Coronary artery (tissue), 2 donors: ENCODE measurements around the gene ACP2.

ENCODE experiments used
- DNase-seq: peaks from one replicate; pipeline ENCODE4 v3.0.0-alpha.2; 2017; ENCODE audit warnings: low spot score
- H3K27ac ChIP-seq, 2 donors: fragments of 200-600 bp; sonication (generic); one replicate each; pipeline ENCODE4 v1.5.1; 2016 to 2019
- H3K4me3 ChIP-seq: fragments of 200-600 bp; sonication (generic); 2 replicates; pipeline ENCODE4 v1.5.1; 2016; ENCODE audit warnings: mild to moderate bottlenecking, moderate library complexity
- TF ChIP-seq, protein P1 (sequence below): fragments of 200-600 bp; sonication (generic); IDR thresholded peaks from one replicate; pipeline ENCODE4 v1.5.1; 2019; ENCODE audit warnings: antibody characterized with exemption

ACP2 gene

DNA sequence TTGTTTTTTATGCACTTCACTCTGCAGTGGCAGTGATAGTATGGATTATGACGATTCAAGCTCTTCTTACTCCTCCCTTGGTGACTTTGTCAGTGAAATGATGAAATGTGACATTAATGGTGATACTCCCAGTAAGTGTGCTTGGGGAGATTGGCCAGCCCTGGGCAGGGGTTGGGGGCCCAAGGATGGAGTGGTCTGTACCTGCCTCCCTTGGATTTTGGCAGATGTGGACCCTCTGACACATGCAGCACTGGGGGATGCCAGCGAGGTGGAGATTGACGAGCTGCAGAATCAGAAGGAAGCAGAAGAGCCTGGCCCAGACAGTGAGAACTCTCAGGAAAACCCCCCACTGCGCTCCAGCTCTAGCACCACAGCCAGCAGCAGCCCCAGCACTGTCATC lies 35.5 kb upstream of the ACP2 start:
- no peak for DNase-seq
- TF ChIP-seq, protein P1, sequence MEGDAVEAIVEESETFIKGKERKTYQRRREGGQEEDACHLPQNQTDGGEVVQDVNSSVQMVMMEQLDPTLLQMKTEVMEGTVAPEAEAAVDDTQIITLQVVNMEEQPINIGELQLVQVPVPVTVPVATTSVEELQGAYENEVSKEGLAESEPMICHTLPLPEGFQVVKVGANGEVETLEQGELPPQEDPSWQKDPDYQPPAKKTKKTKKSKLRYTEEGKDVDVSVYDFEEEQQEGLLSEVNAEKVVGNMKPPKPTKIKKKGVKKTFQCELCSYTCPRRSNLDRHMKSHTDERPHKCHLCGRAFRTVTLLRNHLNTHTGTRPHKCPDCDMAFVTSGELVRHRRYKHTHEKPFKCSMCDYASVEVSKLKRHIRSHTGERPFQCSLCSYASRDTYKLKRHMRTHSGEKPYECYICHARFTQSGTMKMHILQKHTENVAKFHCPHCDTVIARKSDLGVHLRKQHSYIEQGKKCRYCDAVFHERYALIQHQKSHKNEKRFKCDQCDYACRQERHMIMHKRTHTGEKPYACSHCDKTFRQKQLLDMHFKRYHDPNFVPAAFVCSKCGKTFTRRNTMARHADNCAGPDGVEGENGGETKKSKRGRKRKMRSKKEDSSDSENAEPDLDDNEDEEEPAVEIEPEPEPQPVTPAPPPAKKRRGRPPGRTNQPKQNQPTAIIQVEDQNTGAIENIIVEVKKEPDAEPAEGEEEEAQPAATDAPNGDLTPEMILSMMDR = no peak
- Histone ChIP-seq H3K4me3 (no peak overlapping the region), H3K27ac (no peak overlapping the region)

DNA sequence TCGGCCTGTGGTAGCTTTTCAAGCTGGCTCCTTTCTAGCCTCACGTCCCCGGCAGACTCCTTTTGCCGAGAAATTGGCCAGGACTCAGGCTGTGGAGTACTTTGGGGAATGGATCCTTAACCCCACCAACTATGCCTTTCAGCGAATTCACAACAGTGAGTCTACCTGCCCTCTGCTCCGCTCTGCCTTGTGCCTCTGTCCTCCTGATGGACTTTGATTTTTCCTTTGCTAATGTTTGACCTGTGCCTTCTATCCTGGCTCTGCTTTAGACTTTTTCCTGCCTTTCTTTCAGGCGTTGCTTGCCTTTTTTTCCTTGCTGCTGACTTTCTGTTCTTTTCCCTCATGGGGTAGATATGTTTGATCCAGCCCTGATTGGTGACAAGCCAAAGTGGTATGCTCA lies 33.8 kb upstream of the ACP2 start:
- H3K27ac ChIP-seq = no peak overlapping the region
- no peak overlapping the region for H3K4me3 ChIP-seq
- no peak for DNase-seq
- TF ChIP-seq, protein P1 = no peak

DNA sequence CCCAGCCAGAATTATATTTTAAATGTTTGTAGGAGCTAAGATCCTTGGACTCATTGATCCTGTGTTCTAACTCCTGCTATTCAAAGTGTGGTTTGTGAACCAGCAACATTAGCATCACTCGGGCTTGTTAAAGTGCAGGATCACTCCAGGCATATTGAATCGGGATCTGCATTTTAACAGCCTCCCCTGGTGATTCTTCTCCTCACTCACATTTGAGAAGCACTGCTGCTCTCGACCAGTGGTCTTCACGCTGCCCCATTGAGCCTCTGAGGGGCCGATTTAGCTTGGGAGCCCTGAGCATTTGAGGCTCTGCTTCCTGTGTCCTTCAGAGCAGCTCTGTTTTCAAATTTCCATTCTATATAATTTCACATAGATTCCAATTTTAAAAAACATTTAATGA lies 32.2 kb upstream of the ACP2 start:
- DNase-seq = no peak
- Histone ChIP-seq H3K27ac (no peak overlapping the region), H3K4me3 (no peak overlapping the region)
- TF ChIP-seq, protein P1 = no peak

DNA sequence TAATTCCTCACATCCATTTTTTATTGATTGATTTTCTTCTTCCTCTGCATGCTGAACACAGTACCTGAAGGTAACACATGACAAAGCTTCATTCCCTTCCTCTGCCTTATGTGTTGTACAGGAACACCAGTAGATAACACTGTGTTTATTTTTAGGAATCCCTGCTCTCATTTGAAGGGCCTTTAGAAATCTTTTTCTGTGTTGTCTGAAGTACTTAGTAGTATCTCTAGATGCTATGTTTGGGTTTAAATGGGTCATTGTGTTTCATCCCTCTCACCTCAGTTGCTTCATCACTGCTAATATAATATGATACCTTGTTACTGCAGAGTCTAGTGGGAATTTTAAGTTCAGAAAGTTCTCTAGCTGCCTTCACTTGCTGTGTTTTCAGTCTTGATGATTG lies 31.5 kb upstream of the ACP2 start:
- DNase-seq = no peak
- TF ChIP-seq, protein P1 = no peak
- no peak overlapping the region for H3K4me3 ChIP-seq
- no peak overlapping the region for H3K27ac ChIP-seq

DNA sequence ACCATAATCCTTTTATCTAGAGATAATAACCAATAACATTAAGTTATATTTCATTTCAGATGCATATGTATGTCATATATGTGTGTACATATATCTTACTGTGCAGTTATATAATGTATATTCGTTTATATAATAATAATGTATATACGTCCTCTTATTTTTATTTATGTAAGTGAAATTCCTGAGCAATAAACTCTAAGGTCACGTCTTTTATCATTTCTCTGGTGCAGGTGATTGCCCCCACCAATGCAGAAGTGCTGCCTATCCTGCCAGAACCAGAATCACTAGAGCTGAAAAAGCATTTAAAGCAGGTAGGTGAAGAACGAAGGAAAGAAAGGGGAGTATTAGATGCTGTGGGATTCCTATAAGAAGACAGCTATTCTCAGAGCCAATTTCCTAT lies 30.2 kb upstream of the ACP2 start:
- DNase-seq = no peak
- Histone ChIP-seq H3K27ac (no peak overlapping the region), H3K4me3 (no peak overlapping the region)
- TF ChIP-seq, protein P1 = no peak

DNA sequence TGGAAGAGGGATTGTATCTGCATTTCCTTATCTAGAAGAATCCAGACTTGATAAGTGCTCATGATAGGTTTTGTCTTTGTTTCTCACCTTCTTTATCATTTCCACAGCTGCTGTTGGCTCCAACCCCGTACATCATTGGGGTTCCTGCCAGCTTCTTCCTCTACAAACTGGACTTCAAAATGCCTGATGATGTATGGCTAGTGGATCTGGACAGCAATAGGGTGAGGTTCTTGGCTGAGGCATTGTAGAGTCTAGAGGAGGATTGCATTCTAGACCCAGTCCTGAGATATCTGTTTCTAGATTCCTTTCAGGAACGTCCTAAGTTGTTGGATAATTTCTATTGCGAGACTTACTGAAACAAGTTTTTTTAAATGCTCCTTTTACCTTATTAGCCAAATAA lies 29.4 kb upstream of the ACP2 start:
- no peak overlapping the region for H3K4me3 ChIP-seq
- H3K27ac ChIP-seq = no peak overlapping the region
- TF ChIP-seq, protein P1 = no peak
- DNase-seq = no peak

DNA sequence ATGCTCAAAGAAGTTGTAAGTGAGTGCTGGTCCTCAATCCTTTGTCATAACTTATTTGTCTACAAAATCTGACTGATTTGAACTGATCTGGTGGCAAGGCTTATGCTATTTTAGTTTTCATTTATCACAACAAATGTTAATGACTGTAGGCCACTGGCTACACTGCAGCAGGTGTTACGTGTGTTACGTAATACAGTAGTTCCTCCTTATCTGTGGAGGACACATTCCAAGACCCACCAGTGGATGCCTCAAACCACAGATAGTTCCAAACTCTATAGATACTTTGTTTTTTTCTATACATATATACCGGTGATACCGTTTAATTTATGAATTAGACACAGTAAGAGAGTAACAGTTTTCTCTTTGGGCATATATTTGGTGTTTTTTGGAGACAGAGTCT lies 28.3 kb upstream of the ACP2 start:
- no peak overlapping the region for H3K4me3 ChIP-seq
- TF ChIP-seq, protein P1 = no peak
- no peak for DNase-seq
- H3K27ac ChIP-seq = no peak overlapping the region
